ENCODE data around the gene ITGA2B.

The ITGA2B gene

GRCh38 chr17:44361292-44362260, 27.9 kb downstream of the ITGA2B start:
- peaks cover 23% of the 10 kb centered on the region in 2 donors for H3K4me1 ChIP-seq (ENCODE audit: control insufficient read depth in 2 of 2, insufficient read depth in 1 of 2, low read depth in 1 of 2, low read length in 2 of 2)
- H2BK12ac ChIP-seq (ENCODE audit: low read length), result no peak overlapping the region
- no peak for DNase-seq (ENCODE audit: low spot score)
- H3K9ac ChIP-seq (ENCODE audit: low read depth, low read length, poor library complexity), result peak overlapping the region; percentile 85
- H4K8ac ChIP-seq (ENCODE audit: low read depth, low read length), result no peak overlapping the region
- H3K14ac ChIP-seq (ENCODE audit: low read length), result peak overlapping the region; percentile 33
- peak overlapping the region; percentile 42 for H2BK15ac ChIP-seq (ENCODE audit: low read length)
- peak overlapping the region; percentile 82 for H2BK120ac ChIP-seq (ENCODE audit: low read depth, low read length)
- peak overlapping the region; percentile 60 to 84 for H3K4me3 ChIP-seq (ENCODE audit: low read length in 2 of 2)
- peak overlapping the region; percentile 75 for H3K23ac ChIP-seq (ENCODE audit: low read depth, low read length, poor library complexity)
- H3K36me3 ChIP-seq (replicated peaks in 1 of 2; ENCODE audit: control insufficient read depth in 2 of 2, insufficient read depth in 2 of 2, low read length in 2 of 2), result peaks cover 2 to 30% of the 10 kb centered on the region in 2 donors
- H3K4ac ChIP-seq (ENCODE audit: low read length), result no peak overlapping the region
- peak overlapping the region; percentile 81 for H3K4me2 ChIP-seq (ENCODE audit: insufficient read depth, low read length, poor library complexity, severe bottlenecking)
- H3K27ac ChIP-seq (replicated peaks; ENCODE audit: low read length), result peak overlapping the region; percentile 66
- H2AK5ac ChIP-seq (ENCODE audit: low read depth, low read length), result peak overlapping the region; percentile 85
- no CpG with 5 or more reads among the region's 11 CpGs for whole genome bisulfite sequencing, 2 donors (ENCODE audit: extremely low coverage in 2 of 2, insufficient read length in 2 of 2, insufficient replicate concordance in 1 of 2)
- peak overlapping the region; percentile 87 for H3K18ac ChIP-seq (ENCODE audit: low read length)
- no peak overlapping the region for H2AFZ ChIP-seq (ENCODE audit: low read length)
- peaks cover 0 to 19% (median 0%) of the 10 kb centered on the region in 3 experiments for H3K27me3 ChIP-seq (ENCODE audit: control insufficient read depth in 3 of 3, insufficient read depth in 3 of 3, low read depth in 1 of 3, low read length in 3 of 3)
- peaks cover 21% of the 10 kb centered on the region for H3K79me1 ChIP-seq (ENCODE audit: low read depth, low read length)
- peak overlapping the region; percentile 98 for H2BK5ac ChIP-seq (ENCODE audit: low read length)
- no peak overlapping the region for H4K91ac ChIP-seq (ENCODE audit: low read depth, low read length, poor library complexity)
- no peaks in the 10 kb centered on the region for H3K9me3 ChIP-seq (replicated peaks in 1 of 2; ENCODE audit: control insufficient read depth in 2 of 2, insufficient read depth in 1 of 2, low read depth in 1 of 2, low read length in 2 of 2)

- Histone ChIP-seq H3K9ac (ENCODE audit: low read depth, low read length, poor library complexity) (peak overlapping the region; percentile 85), H3K4me3 (ENCODE audit: low read length in 2 of 2) (no peak overlapping the region), H3K23ac (ENCODE audit: low read depth, low read length, poor library complexity) (peak overlapping the region; percentile 75), H3K4me1 (ENCODE audit: control insufficient read depth in 2 of 2, insufficient read depth in 1 of 2, low read depth in 1 of 2, low read length in 2 of 2) (peaks cover 23% of the 10 kb centered on the region in 2 donors), H3K27me3 (ENCODE audit: control insufficient read depth in 3 of 3, insufficient read depth in 3 of 3, low read depth in 1 of 3, low read length in 3 of 3) (peaks cover 0 to 13% (median 0%) of the 10 kb centered on the region in 3 experiments), H2AFZ (ENCODE audit: low read length) (no peak overlapping the region), H4K91ac (ENCODE audit: low read depth, low read length, poor library complexity) (no peak overlapping the region), H2BK15ac (ENCODE audit: low read length) (no peak overlapping the region), H2BK120ac (ENCODE audit: low read depth, low read length) (peak overlapping the region; percentile 82), H3K18ac (ENCODE audit: low read length) (peak overlapping the region; percentile 87), H3K4me2 (ENCODE audit: insufficient read depth, low read length, poor library complexity, severe bottlenecking) (peak overlapping the region; percentile 52), H2BK5ac (ENCODE audit: low read length) (peak overlapping the region; percentile 84), H4K8ac (ENCODE audit: low read depth, low read length) (no peak overlapping the region), H3K79me1 (ENCODE audit: low read depth, low read length) (peaks cover 21% of the 10 kb centered on the region), H3K4ac (ENCODE audit: low read length) (no peak overlapping the region), H2AK5ac (ENCODE audit: low read depth, low read length) (peak overlapping the region; percentile 85), H3K36me3 (replicated peaks in 1 of 2; ENCODE audit: control insufficient read depth in 2 of 2, insufficient read depth in 2 of 2, low read length in 2 of 2) (peaks cover 7 to 38% of the 10 kb centered on the region in 2 donors), H3K9me3 (replicated peaks in 1 of 2; ENCODE audit: control insufficient read depth in 2 of 2, insufficient read depth in 1 of 2, low read depth in 1 of 2, low read length in 2 of 2) (no peaks in the 10 kb centered on the region), H2BK12ac (ENCODE audit: low read length) (no peak overlapping the region), H3K27ac (replicated peaks; ENCODE audit: low read length) (peak overlapping the region; percentile 66), H3K14ac (ENCODE audit: low read length) (peak overlapping the region; percentile 33)
- peak; percentile 52 for DNase-seq (ENCODE audit: low spot score)
- WGBS, 2 donors (ENCODE audit: extremely low coverage in 2 of 2, insufficient read length in 2 of 2, insufficient replicate concordance in 1 of 2), result no CpG with 5 or more reads among the region's 5 CpGs
Measured at GRCh38 chr17:44360826-44361225, 28.6 kb downstream of the ITGA2B start.

GRCh38 chr17:44360144-44360533, 29.3 kb downstream of the ITGA2B start:
- H2AK5ac ChIP-seq (ENCODE audit: low read depth, low read length), result peak overlapping the region; percentile 6
- peaks cover 23% of the 10 kb centered on the region in 2 donors for H3K4me1 ChIP-seq (ENCODE audit: control insufficient read depth in 2 of 2, insufficient read depth in 1 of 2, low read depth in 1 of 2, low read length in 2 of 2)
- no peak for DNase-seq (ENCODE audit: low spot score)
- no peak overlapping the region for H3K9ac ChIP-seq (ENCODE audit: low read depth, low read length, poor library complexity)
- no peak overlapping the region for H3K27ac ChIP-seq (replicated peaks; ENCODE audit: low read length)
- peaks cover 11 to 45% of the 10 kb centered on the region in 2 donors for H3K36me3 ChIP-seq (replicated peaks in 1 of 2; ENCODE audit: control insufficient read depth in 2 of 2, insufficient read depth in 2 of 2, low read length in 2 of 2)
- WGBS, 2 donors (ENCODE audit: extremely low coverage in 2 of 2, insufficient read length in 2 of 2, insufficient replicate concordance in 1 of 2), result no CpG with 5 or more reads among the region's 6 CpGs
- no peak overlapping the region for H2BK5ac ChIP-seq (ENCODE audit: low read length)
- no peak overlapping the region for H4K8ac ChIP-seq (ENCODE audit: low read depth, low read length)
- peaks cover 0 to 9% (median 0%) of the 10 kb centered on the region in 3 experiments for H3K27me3 ChIP-seq (ENCODE audit: control insufficient read depth in 3 of 3, insufficient read depth in 3 of 3, low read depth in 1 of 3, low read length in 3 of 3)
- H4K91ac ChIP-seq (ENCODE audit: low read depth, low read length, poor library complexity), result no peak overlapping the region
- no peak overlapping the region for H2BK120ac ChIP-seq (ENCODE audit: low read depth, low read length)
- H3K18ac ChIP-seq (ENCODE audit: low read length), result no peak overlapping the region
- no peak overlapping the region for H3K14ac ChIP-seq (ENCODE audit: low read length)
- H2BK12ac ChIP-seq (ENCODE audit: low read length), result no peak overlapping the region
- no peaks in the 10 kb centered on the region for H3K9me3 ChIP-seq (replicated peaks in 1 of 2; ENCODE audit: control insufficient read depth in 2 of 2, insufficient read depth in 1 of 2, low read depth in 1 of 2, low read length in 2 of 2)
- no peak overlapping the region for H2AFZ ChIP-seq (ENCODE audit: low read length)
- peaks cover 21% of the 10 kb centered on the region for H3K79me1 ChIP-seq (ENCODE audit: low read depth, low read length)
- H3K23ac ChIP-seq (ENCODE audit: low read depth, low read length, poor library complexity), result no peak overlapping the region
- H2BK15ac ChIP-seq (ENCODE audit: low read length), result no peak overlapping the region
- H3K4me2 ChIP-seq (ENCODE audit: insufficient read depth, low read length, poor library complexity, severe bottlenecking), result no peak overlapping the region
- no peak overlapping the region for H3K4ac ChIP-seq (ENCODE audit: low read length)
- H3K4me3 ChIP-seq (ENCODE audit: low read length in 2 of 2), result no peak overlapping the region

- H2AFZ ChIP-seq (ENCODE audit: low read length), result no peak overlapping the region
- H3K36me3 ChIP-seq (replicated peaks in 1 of 2; ENCODE audit: control insufficient read depth in 2 of 2, insufficient read depth in 2 of 2, low read length in 2 of 2), result peaks cover 11 to 48% of the 10 kb centered on the region in 2 donors
- H2BK12ac ChIP-seq (ENCODE audit: low read length), result no peak overlapping the region
- no peak overlapping the region for H2BK15ac ChIP-seq (ENCODE audit: low read length)
- peaks cover 0 to 5% (median 0%) of the 10 kb centered on the region in 3 experiments for H3K27me3 ChIP-seq (ENCODE audit: control insufficient read depth in 3 of 3, insufficient read depth in 3 of 3, low read depth in 1 of 3, low read length in 3 of 3)
- H4K91ac ChIP-seq (ENCODE audit: low read depth, low read length, poor library complexity), result peak overlapping the region; percentile 5
- H3K79me1 ChIP-seq (ENCODE audit: low read depth, low read length), result peaks cover 21% of the 10 kb centered on the region
- no peak overlapping the region for H2BK120ac ChIP-seq (ENCODE audit: low read depth, low read length)
- no peak overlapping the region for H3K4me3 ChIP-seq (ENCODE audit: low read length in 2 of 2)
- no peak for DNase-seq (ENCODE audit: low spot score)
- no peaks in the 10 kb centered on the region for H3K9me3 ChIP-seq (replicated peaks in 1 of 2; ENCODE audit: control insufficient read depth in 2 of 2, insufficient read depth in 1 of 2, low read depth in 1 of 2, low read length in 2 of 2)
- no peak overlapping the region for H2BK5ac ChIP-seq (ENCODE audit: low read length)
- no peak overlapping the region for H3K23ac ChIP-seq (ENCODE audit: low read depth, low read length, poor library complexity)
- H3K4ac ChIP-seq (ENCODE audit: low read length), result no peak overlapping the region
- WGBS, 2 donors (ENCODE audit: extremely low coverage in 2 of 2, insufficient read length in 2 of 2, insufficient replicate concordance in 1 of 2), result no CpG with 5 or more reads among the region's 14 CpGs
- H3K18ac ChIP-seq (ENCODE audit: low read length), result no peak overlapping the region
- H3K4me2 ChIP-seq (ENCODE audit: insufficient read depth, low read length, poor library complexity, severe bottlenecking), result no peak overlapping the region
- no peak overlapping the region for H4K8ac ChIP-seq (ENCODE audit: low read depth, low read length)
- peak overlapping the region; percentile 6 for H2AK5ac ChIP-seq (ENCODE audit: low read depth, low read length)
- H3K4me1 ChIP-seq (ENCODE audit: control insufficient read depth in 2 of 2, insufficient read depth in 1 of 2, low read depth in 1 of 2, low read length in 2 of 2), result peaks cover 23% of the 10 kb centered on the region in 2 donors
- no peak overlapping the region for H3K14ac ChIP-seq (ENCODE audit: low read length)
- H3K27ac ChIP-seq (replicated peaks; ENCODE audit: low read length), result no peak overlapping the region
- H3K9ac ChIP-seq (ENCODE audit: low read depth, low read length, poor library complexity), result no peak overlapping the region
Measured at GRCh38 chr17:44359458-44360143, 29.8 kb downstream of the ITGA2B start.

All from neuronal stem cell (in vitro differentiated cells).